DND-41 (cell line): ENCODE measurements around the gene MED29.

ENCODE experiments used
- ATAC-seq: fragments of 200-7000 bp; cut with Tn5 transposase; 3 replicates; pipeline ENCODE4 v1.9.1; 2021; ENCODE audit warnings: low read depth; ENCODE audit not compliant: insufficient read depth
- DNase-seq: peaks from one replicate; pipeline ENCODE4 v3.0.0-alpha.2; 2020
- H2AFZ ChIP-seq: 2 replicates; pipeline ENCODE4 v1.6.0; 2012; ENCODE audit warnings: low read depth, low read length
- H3K27ac ChIP-seq: 2 replicates; pipeline ENCODE4 v1.5.1; 2012; ENCODE audit warnings: low read length, inconsistent platforms
- H3K27me3 ChIP-seq: fragments of 200-600 bp; sonication (generic); 2 replicates; pipeline ENCODE4 v1.6.0; 2012; ENCODE audit warnings: low read length, mild to moderate bottlenecking, inconsistent platforms; ENCODE audit not compliant: insufficient read depth, poor library complexity
- H3K36me3 ChIP-seq: 2 replicates; pipeline ENCODE4 v1.5.1; 2012; ENCODE audit warnings: low read length, inconsistent platforms; ENCODE audit not compliant: insufficient read depth
- H3K4me1 ChIP-seq: 2 replicates; pipeline ENCODE4 v1.5.1; 2012; ENCODE audit warnings: mild to moderate bottlenecking, low read length; ENCODE audit not compliant: insufficient read depth
- H3K4me2 ChIP-seq: 2 replicates; pipeline ENCODE4 v1.6.0; 2012; ENCODE audit warnings: mild to moderate bottlenecking, moderate library complexity, low read length, inconsistent platforms; ENCODE audit not compliant: insufficient read depth
- H3K4me3 ChIP-seq, 2 experiments: fragments of 200-600 bp in 1 of 2; shearing (Covaris generic) in 1 of 2; 2 replicates each; pipeline ENCODE4 v1.5.1; 2012 to 2016; ENCODE audit warnings: inconsistent platforms in 2 of 2, low read length in 2 of 2, mild to moderate bottlenecking in 2 of 2, low read depth in 1 of 2, moderate library complexity in 1 of 2
- H3K79me2 ChIP-seq: 2 replicates; pipeline ENCODE4 v1.6.0; 2012; ENCODE audit warnings: low read length, inconsistent platforms; ENCODE audit not compliant: insufficient read depth
- H3K9ac ChIP-seq: 2 replicates; pipeline ENCODE4 v1.6.0; 2012; ENCODE audit warnings: low read depth, mild to moderate bottlenecking, inconsistent platforms, low read length, moderate library complexity
- H3K9me3 ChIP-seq: 2 replicates; pipeline ENCODE4 v1.5.1; 2012; ENCODE audit warnings: low read length, moderate library complexity, mild to moderate bottlenecking, inconsistent platforms; ENCODE audit not compliant: insufficient read depth, severe bottlenecking
- H4K20me1 ChIP-seq: 2 replicates; pipeline ENCODE4 v1.6.0; 2012; ENCODE audit warnings: low read length; ENCODE audit not compliant: insufficient read depth
- CTCF ChIP-seq: IDR thresholded peaks from 2 replicates; pipeline ENCODE4 v1.5.1; 2012; ENCODE audit warnings: borderline replicate concordance, low read length, moderate library complexity, mild to moderate bottlenecking; ENCODE audit not compliant: poor library complexity, severe bottlenecking; ENCODE audit errors: extremely low read depth

MED29 gene

GRCh38 chr19:39449116-39449797, 58.1 kb downstream of the MED29 start:
- Histone ChIP-seq H3K4me2 (peak overlapping the region; percentile 0; the same call in 1 of the 2 replicates), H3K27ac (no peak overlapping the region), H2AFZ (no peak overlapping the region), H3K9me3 (no peaks in the 10 kb centered on the region), H3K4me1 (peaks cover 31% of the 10 kb centered on the region), H3K79me2 (peaks cover 92% of the 10 kb centered on the region), H3K27me3 (no peaks in the 10 kb centered on the region), H4K20me1 (peaks cover 41% of the 10 kb centered on the region), H3K4me3 (no peak overlapping the region), H3K9ac (no peak overlapping the region), H3K36me3 (peaks cover 45% of the 10 kb centered on the region)
- no peak for TF ChIP-seq CTCF
- no peak for ATAC-seq
- no peak for DNase-seq
